Measurements from ENCODE around the gene CDK15.
A peak's percentile ranks its signal among the peaks of the same experiment; 100 is the strongest.
"Not testable (repeated sequence)": the region's sequence is repeated elsewhere in the genome, so short reads cannot be mapped to it uniquely, and the experiment has no call there.

Gene CDK15

DNA sequence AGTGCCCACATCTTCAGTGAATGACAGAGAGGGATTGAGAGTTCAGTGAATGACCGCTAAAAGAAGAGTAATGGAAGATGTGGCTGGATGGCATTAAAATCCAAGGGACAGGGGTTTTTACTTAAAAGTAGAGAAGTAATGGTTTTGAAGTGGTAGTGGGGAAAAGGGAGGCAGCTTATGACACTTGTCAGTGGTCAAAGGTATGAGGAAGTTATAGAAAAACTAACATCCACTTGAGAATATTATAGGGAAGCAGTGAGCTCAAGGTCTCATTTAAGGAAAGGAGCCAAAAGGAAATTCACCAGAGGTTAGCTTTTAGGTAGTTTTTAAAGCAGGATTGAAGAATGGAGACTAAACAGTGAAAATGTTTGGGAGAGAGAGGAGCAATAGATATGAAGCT, 24.3 kb downstream of the CDK15 start:
- no peak for DNase-seq (ENCODE audit: low read depth, low spot score)

DNA sequence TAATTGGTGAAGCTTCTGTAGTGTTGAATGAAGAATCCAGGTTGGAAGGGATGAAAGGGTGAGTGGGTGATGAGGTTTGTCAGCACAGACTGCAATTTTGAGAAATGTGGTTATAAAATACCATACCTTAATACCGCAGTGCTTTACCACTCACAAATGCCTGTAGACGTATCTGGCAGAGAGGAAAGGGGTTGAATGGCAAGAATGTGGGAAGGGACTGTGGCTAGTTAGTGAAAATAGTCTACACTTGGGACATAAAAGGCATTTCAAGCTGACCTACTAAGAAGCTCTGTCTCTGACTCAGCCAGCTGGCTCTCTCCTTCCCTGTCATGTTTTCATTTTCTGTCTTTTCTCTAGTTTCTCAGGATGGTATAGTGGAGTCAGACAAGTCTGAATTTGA, 25.1 kb downstream of the CDK15 start:
- DNase-seq (ENCODE audit: low read depth, low spot score): no peak

DNA sequence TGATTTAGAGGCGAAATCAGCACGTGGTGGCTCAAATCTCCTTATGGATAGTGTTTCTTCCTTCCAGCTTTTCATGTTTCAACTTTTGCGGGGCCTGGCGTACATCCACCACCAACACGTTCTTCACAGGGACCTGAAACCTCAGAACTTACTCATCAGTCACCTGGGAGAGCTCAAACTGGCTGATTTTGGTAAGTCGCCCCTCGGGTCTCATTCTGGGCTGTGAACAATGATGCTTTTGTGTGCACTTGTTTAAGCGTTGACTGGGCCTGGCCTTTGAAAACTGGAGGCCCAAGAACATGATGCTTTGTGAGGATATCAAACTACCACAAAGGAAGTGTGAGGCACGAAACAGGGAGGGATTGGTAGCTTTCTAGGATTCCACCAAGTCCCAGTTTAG, 27.4 kb downstream of the CDK15 start:
- DNase-seq (ENCODE audit: low read depth, low spot score): no peak

GRCh38 chr2:201835066-201835465, 28.7 kb downstream of the CDK15 start:
- no peak for DNase-seq (ENCODE audit: low read depth, low spot score)

- DNase-seq (ENCODE audit: low read depth, low spot score): no peak
Observed at GRCh38 chr2:201837391-201837790, 31.1 kb downstream of the CDK15 start.

GRCh38 chr2:201837824-201838431, 31.6 kb downstream of the CDK15 start:
- DNase-seq (ENCODE audit: low read depth, low spot score): no peak

- DNase-seq (ENCODE audit: low read depth, low spot score): no peak
Observed at GRCh38 chr2:201839727-201840126, 33.4 kb downstream of the CDK15 start.

DNA sequence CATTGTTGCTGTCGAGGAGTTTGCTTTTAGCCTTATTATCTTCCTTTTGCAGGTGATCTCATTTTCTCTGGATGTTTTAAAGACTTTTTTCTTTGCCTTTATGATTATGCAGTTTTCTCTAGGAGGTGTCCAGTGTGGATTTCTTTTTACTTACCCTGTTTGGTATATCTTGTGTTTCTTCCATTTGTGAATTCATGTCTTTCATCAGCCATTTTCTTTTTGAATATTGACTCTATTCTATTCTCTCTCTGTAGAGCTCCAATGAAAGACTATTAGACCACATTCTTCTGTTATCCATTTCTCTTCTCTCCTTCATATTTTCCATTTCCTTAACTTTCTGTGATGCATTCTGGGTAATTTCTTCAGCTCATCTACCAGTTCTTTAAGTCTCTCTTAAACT, 34.4 kb downstream of the CDK15 start:
- no peak for DNase-seq (ENCODE audit: low read depth, low spot score)

- DNase-seq (ENCODE audit: low read depth, low spot score): no peak
Observed at GRCh38 chr2:201842131-201842860, 36.0 kb downstream of the CDK15 start.

GRCh38 chr2:201844922-201845321, 38.6 kb downstream of the CDK15 start:
- not testable (repeated sequence) for DNase-seq (ENCODE audit: low read depth, low spot score)

DNA sequence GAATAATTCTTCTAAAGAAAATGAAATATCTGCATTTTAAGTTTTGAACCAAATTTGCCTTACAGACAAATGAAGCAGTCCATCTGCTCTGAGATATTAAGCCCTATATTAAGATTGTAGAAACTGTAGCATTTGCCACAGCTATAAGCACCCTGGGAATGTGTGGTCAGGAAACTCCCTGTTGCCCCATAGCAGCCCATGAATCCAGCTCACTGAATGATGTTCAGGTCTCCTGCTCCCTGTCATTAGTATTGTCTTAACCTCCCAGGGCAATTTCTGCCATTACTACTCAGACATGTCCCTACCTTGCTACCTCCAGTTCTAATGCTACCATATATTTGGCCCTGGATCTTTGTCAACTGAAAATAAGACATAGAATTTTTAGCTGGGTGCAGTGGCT, 41.1 kb downstream of the CDK15 start:
- DNase-seq (ENCODE audit: low read depth, low spot score): no peak

DNA sequence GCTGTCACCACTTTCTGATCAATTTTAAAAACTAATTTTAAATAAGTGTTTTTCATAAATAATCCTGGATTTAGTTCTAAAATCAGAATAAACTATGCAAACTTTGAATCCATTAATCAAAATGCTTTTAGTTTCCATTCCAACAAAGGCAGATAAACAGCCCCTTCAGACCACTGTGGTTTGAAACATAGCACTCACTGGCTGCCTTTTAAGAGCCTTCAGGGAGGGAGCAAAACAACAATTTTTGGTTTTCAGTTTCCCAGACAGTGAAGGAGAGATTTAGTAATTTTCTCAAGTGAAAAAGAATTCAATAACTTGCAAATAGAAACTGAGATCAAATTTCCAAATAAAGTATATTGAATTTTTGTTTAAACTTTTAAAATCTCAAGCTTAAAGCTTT, 46.1 kb downstream of the CDK15 start:
- no peak for DNase-seq (ENCODE audit: low read depth, low spot score)

GRCh38 chr2:201852878-201853415, 46.6 kb downstream of the CDK15 start:
- no peak for DNase-seq (ENCODE audit: low read depth, low spot score)

DNA sequence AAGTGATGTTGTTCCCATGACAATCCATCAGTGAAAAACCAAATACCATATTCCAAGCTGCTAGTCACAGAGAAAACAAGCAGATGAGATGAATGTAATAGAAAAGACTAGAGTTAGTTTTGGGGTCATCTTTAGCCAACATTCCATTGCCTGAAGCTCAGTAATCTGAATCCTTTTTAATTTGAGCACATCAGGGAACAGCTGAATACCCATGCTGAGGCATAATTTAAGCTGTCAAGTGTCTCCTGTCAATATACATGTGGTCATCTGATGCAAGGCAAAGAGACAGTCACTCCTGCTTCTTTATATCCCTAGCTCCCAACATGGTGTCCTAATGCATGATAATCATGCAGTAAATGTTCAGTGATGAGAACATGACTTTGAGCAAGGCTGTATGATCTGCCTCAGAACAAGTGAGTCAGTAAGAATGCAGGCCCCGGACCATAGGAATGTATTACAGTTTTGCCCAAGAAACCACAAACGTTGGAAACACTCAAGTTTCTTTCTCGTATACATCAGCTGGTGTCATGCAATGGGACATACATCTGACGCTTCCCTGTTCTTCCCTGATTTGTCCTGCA, 48.0 kb downstream of the CDK15 start:
- no peak for DNase-seq (ENCODE audit: low read depth, low spot score)

DNA sequence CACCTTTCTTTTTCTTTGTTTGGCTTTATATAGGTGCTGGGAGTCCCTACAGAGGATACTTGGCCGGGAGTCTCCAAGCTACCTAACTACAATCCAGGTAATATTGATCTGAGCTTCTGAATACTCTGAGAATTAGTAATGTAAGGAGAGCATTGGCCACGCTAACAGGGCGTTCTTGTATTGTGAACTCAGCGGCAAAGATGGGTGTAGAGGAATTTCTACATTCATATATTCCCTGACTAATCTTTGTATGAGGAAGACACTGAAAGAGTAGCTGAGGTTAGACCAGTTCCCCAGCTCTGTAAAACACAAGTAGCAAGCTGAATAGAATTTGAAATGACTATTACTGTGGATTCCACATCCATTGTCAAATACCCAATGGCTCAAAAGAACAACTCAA, 48.5 kb downstream of the CDK15 start:
- no peak for DNase-seq (ENCODE audit: low read depth, low spot score)

GRCh38 chr2:201855356-201855755, 49.0 kb downstream of the CDK15 start:
- DNase-seq (ENCODE audit: low read depth, low spot score): no peak

DNA sequence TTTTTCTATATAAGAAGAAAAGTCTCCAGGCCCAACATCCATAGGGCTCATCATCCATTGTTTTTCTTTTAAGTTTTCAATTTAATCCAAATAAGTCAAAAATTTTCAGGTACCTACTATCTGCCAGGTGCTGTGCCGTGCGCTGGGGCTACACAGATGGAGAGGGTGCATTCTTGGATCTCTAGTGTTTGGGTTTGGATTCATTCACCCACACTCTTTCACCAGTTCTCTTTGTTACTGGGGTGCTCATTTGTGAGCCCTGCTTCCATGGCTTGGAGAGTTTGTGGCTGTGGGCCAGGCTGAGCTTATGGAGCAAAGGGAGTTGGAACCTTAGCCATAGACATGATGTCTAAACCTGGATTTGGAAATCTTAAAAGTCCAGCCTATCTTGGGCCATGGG, 51.0 kb downstream of the CDK15 start:
- no peak for DNase-seq (ENCODE audit: low read depth, low spot score)

DNA sequence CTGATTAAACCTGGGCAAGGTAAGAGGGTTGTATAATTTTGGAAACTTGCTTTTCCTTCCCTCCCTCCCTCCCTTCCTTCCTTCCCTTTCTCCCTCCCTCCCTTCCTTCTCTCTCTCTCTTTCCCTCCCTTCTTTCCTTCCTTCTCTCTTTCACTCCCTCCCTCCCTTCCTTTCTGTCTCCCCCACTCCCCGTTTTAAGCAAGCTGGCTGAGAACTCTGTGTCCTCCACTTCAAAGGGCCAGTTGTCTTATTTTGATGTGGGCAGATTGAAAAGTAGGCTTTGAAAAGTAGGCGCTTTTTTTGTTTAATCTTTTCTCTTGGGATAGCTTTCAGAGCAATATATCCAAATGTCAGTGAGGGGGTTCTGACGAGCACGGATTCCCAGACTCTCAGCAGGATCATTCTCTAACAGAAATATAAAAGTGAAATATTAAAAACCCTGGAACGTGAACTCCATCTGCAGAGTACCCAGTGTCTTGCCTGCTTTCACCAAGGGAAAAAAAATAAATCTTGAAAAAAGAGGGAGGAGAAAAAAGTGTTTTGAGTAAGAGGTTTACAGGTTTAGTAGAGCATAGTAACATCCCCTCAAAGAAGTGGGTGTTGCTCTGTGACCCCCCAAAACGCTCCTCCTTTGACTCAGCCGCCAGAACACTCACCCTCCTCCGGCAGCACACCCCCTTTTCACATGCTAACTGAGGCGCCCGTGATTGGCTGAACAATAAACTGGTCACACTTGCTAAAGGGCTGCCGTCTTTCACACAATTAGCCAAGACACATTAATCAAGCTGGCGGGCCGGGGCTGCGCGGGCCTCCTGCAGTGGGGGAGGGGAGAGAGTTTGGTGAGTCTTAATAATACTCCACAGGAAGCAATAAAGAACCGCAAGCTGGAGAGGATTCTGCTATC, 52.2 kb downstream of the CDK15 start:
- DNase-seq (ENCODE audit: low read depth, low spot score): no peak

DNA sequence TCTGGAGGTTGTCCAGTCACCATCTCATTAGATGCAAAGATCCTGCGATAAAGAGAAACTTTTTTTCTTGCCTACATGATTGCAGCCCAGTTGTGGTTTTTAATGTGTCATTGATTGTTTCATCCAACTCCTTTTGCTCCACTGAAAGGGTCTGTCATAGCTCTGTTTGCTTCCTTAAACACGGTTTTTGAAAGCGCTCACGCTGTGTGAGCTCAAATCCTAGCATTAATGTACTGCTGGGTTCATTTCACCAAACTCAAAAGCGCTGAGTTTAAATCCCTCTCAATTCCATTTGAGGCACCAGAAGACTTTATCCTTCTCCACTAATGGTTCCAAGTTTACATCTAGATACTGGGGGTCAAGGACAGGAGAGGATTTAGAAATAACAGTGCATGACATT, 53.6 kb downstream of the CDK15 start:
- no peak for DNase-seq (ENCODE audit: low read depth, low spot score)

GRCh38 chr2:201860636-201861066, 54.3 kb downstream of the CDK15 start:
- peak; percentile 7 for DNase-seq (ENCODE audit: low read depth, low spot score)

GRCh38 chr2:201862843-201863242, 56.5 kb downstream of the CDK15 start:
- no peak for DNase-seq (ENCODE audit: low read depth, low spot score)

Measured in activated naive CD8-positive, alpha-beta T cell treated with anti-CD3 and anti-CD28 coated beads, Interleukin-2, amount 50 U/mL, for 16 hours (primary cell).